Skeletal muscle satellite cell (primary cell): ENCODE results near the gene SMCO4.
A peak's percentile ranks its signal among the peaks of the same experiment; 100 is the strongest.
"Not testable (repeated sequence)": the region's sequence is repeated elsewhere in the genome, so short reads cannot be mapped to it uniquely, and the experiment has no call there.

ENCODE experiments used
- H3K27me3 ChIP-seq: 2 replicates; pipeline ENCODE4 v1.7.0; 2013; ENCODE audit warnings: low read length; ENCODE audit not compliant: control insufficient read depth, insufficient read depth
- H3K36me3 ChIP-seq: 2 replicates; pipeline ENCODE4 v1.7.0; 2013; ENCODE audit warnings: mild to moderate bottlenecking, control low read depth, low read length; ENCODE audit not compliant: insufficient read depth
- H3K4me1 ChIP-seq: 2 replicates; pipeline ENCODE4 v1.7.0; 2013; ENCODE audit warnings: low read length; ENCODE audit not compliant: control insufficient read depth, insufficient read depth
- H3K4me2 ChIP-seq: 2 replicates; pipeline ENCODE4 v1.7.0; 2013; ENCODE audit warnings: mild to moderate bottlenecking, low read length
- H3K4me3 ChIP-seq: 2 replicates; pipeline ENCODE4 v1.7.0; 2013; ENCODE audit warnings: low read length
- H3K9ac ChIP-seq: 2 replicates; pipeline ENCODE4 v1.7.0; 2013; ENCODE audit warnings: mild to moderate bottlenecking, low read depth, low read length, moderate library complexity
- H3K9me3 ChIP-seq: replicated peaks from 2 replicates; pipeline ENCODE4 v1.7.0; 2013; ENCODE audit warnings: mild to moderate bottlenecking, control low read depth, low read length

The SMCO4 gene

GRCh38 chr11:93537049-93537448 is 6.1 kb downstream of the SMCO4 start:
- Histone ChIP-seq H3K27me3 (no peaks in the 10 kb centered on the region), H3K9ac (no peak overlapping the region), H3K9me3 (no peaks in the 10 kb centered on the region), H3K4me2 (peak overlapping the region; percentile 70), H3K36me3 (no peaks in the 10 kb centered on the region), H3K4me1 (peaks cover 19% of the 10 kb centered on the region), H3K4me3 (no peak overlapping the region)

- no peaks in the 10 kb centered on the region for H3K9me3 ChIP-seq
- H3K4me2 ChIP-seq, result no peak overlapping the region
- H3K4me1 ChIP-seq, result peaks cover 15% of the 10 kb centered on the region
- H3K4me3 ChIP-seq, result no peak overlapping the region
- H3K9ac ChIP-seq, result no peak overlapping the region
- no peaks in the 10 kb centered on the region for H3K27me3 ChIP-seq
- H3K36me3 ChIP-seq, result no peaks in the 10 kb centered on the region
Observed at GRCh38 chr11:93536101-93536861, 6.9 kb downstream of the SMCO4 start.

GRCh38 chr11:93535578-93535977 is 7.6 kb downstream of the SMCO4 start:
- H3K9me3 ChIP-seq, H3K27me3 ChIP-seq, H3K36me3 ChIP-seq, H3K4me3 ChIP-seq, H3K9ac ChIP-seq, H3K4me2 ChIP-seq: not testable (repeated sequence)
- H3K4me1 ChIP-seq, result peaks cover 16% of the 10 kb centered on the region

GRCh38 chr11:93532806-93533205 is 10.4 kb downstream of the SMCO4 start:
- no peak overlapping the region for H3K4me2 ChIP-seq
- H3K27me3 ChIP-seq, result no peaks in the 10 kb centered on the region
- H3K4me3 ChIP-seq, result no peak overlapping the region
- H3K36me3 ChIP-seq, result no peaks in the 10 kb centered on the region
- H3K4me1 ChIP-seq, result peaks cover 36% of the 10 kb centered on the region
- H3K9me3 ChIP-seq, result no peaks in the 10 kb centered on the region
- no peak overlapping the region for H3K9ac ChIP-seq

GRCh38 chr11:93532281-93532789 is 10.9 kb downstream of the SMCO4 start:
- H3K4me1 ChIP-seq, result peaks cover 31% of the 10 kb centered on the region
- H3K4me3 ChIP-seq, result no peak overlapping the region
- no peaks in the 10 kb centered on the region for H3K36me3 ChIP-seq
- H3K27me3 ChIP-seq, result no peaks in the 10 kb centered on the region
- no peaks in the 10 kb centered on the region for H3K9me3 ChIP-seq
- no peak overlapping the region for H3K4me2 ChIP-seq
- H3K9ac ChIP-seq, result no peak overlapping the region

- peaks cover 34% of the 10 kb centered on the region for H3K4me1 ChIP-seq
- H3K4me2 ChIP-seq, result peak overlapping the region; percentile 30
- no peak overlapping the region for H3K4me3 ChIP-seq
- no peak overlapping the region for H3K9ac ChIP-seq
- H3K9me3 ChIP-seq, result no peaks in the 10 kb centered on the region
- H3K36me3 ChIP-seq, result no peaks in the 10 kb centered on the region
- no peaks in the 10 kb centered on the region for H3K27me3 ChIP-seq
Observed at GRCh38 chr11:93530468-93530826, 12.7 kb downstream of the SMCO4 start.

- Histone ChIP-seq H3K4me3 (no peak overlapping the region), H3K4me1 (peaks cover 35% of the 10 kb centered on the region), H3K27me3 (no peaks in the 10 kb centered on the region), H3K9ac (peak overlapping the region; percentile 24), H3K4me2 (peak overlapping the region; percentile 30), H3K9me3 (no peaks in the 10 kb centered on the region), H3K36me3 (no peaks in the 10 kb centered on the region)
Observed at GRCh38 chr11:93529707-93530467, 13.3 kb downstream of the SMCO4 start.

GRCh38 chr11:93528757-93529645 is 14.2 kb downstream of the SMCO4 start:
- H3K4me1 ChIP-seq, result peaks cover 35% of the 10 kb centered on the region

GRCh38 chr11:93528252-93528651 is 14.9 kb downstream of the SMCO4 start:
- Histone ChIP-seq H3K27me3 (no peaks in the 10 kb centered on the region), H3K4me2 (peak overlapping the region; percentile 42), H3K36me3 (no peaks in the 10 kb centered on the region), H3K9ac (no peak overlapping the region), H3K9me3 (no peaks in the 10 kb centered on the region), H3K4me1 (peaks cover 35% of the 10 kb centered on the region), H3K4me3 (no peak overlapping the region)

More at GRCh38 chr11:93528757-93529645, 14.2 kb downstream of the SMCO4 start:
- Histone ChIP-seq H3K27me3 (no peaks in the 10 kb centered on the region), H3K4me3 (no peak overlapping the region), H3K36me3 (no peaks in the 10 kb centered on the region), H3K9me3 (no peaks in the 10 kb centered on the region), H3K9ac (peak overlapping the region; percentile 24), H3K4me2 (peak overlapping the region; percentile 42)

- no peaks in the 10 kb centered on the region for H3K9me3 ChIP-seq
- no peaks in the 10 kb centered on the region for H3K27me3 ChIP-seq
- H3K36me3 ChIP-seq, result no peaks in the 10 kb centered on the region
- no peak overlapping the region for H3K4me2 ChIP-seq
- no peak overlapping the region for H3K4me3 ChIP-seq
- no peak overlapping the region for H3K9ac ChIP-seq
- peaks cover 35% of the 10 kb centered on the region for H3K4me1 ChIP-seq
Observed at GRCh38 chr11:93526641-93527583, 16.3 kb downstream of the SMCO4 start.
